Stimulated activated CD4-positive, alpha-beta T cell treated with anti-CD3 and anti-CD28 coated beads, Interleukin-4, amount 100 ng/mL, for 1 hour (primary cell): ENCODE data around the gene TMEM151A.
A peak's percentile ranks its signal among the peaks of the same experiment; 100 is the strongest.
"Not testable (repeated sequence)": the region's sequence is repeated elsewhere in the genome, so short reads cannot be mapped to it uniquely, and the experiment has no call there.

Experiments
- DNase-seq: peaks from one replicate; pipeline ENCODE4 v3.0.0-alpha.2; 2020

The TMEM151A gene

DNA sequence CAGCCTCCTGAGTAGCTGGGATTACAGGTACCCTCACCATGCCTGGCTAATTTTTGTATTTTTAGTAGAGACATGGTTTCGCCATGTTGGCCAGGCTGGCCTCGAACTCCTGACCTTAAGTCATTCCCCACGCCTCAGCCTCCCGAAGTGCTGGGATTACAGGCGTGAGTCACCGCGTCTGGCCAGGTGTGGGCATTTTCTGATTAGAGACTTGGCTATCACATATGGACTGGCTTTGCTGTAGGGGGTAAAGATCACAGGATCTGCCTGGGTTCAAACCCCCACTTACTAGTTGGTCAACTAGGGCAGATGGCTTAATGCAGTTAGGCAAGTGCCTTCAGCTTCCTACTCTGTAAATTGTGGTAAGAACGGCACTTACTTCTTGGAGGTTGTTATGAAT lies 18.6 kb downstream of the TMEM151A start:
- DNase-seq, result no peak

DNA sequence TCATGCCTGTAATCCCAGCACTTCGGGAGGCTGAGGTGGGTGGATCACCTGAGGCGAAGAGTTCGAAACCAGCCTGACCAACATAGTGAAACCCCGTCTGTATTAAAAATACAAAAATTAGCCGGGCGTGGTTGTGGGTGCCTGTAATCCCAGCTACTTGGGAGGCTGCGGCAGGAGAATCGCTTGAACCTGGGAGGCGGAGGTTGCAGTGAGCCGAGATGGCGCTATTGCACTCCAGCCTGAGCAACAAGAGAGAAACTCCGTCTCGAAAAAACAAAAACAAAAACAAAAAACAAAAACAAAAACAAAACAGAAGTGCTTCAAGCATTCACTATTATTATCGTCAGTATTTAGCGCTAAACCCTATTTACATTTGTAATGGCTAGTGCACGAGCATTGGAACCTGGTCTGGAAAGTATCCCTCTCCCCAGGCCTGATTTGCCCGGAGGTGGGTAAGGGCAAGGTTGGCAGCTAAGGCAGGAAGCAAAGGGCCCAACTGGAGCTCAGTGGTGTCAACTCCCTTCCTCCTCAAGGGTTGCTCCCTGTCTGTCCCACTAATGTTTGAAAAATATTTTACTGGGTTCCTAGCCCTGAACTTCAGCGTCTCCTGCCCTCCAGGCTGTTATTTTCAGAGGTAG lies 19.2 kb downstream of the TMEM151A start:
- not testable (repeated sequence) for DNase-seq

GRCh38 chr11:66311470-66311964 lies 19.8 kb downstream of the TMEM151A start:
- no peak for DNase-seq

DNA sequence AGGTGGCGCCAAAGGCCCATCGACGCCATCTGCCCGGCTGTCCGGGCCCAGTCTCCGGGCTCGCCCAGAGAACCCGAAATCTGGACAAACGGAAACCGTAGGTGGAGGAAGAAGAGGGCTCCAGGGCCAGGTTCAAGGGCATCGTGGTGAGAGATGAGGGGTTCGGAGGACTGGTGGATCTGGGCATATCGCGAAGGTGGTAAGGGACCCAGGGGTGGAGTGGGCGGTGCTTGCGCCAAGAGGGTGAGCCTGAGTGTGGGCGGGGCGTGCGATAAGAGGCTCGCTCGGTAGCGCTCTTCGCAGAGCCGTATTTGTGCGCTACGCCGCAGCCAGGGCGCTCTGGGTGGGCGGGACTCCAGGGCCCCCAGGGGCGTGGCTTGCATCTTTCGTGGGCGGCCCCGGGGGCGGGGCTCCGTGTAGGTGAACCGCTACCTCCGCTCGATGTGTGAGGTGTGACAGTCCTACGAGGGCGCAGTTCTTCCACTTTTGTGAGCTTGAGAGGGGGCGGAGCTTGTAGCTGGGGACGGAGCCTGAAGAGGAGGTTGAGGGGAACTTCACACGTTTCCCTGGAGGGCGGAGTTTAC lies 20.4 kb downstream of the TMEM151A start:
- peak; percentile 96 for DNase-seq

- peak; percentile 98 for DNase-seq
These were observed 21.0 kb downstream of the TMEM151A start for GRCh38 chr11:66312549-66313320.

- DNase-seq, result no peak
These were observed 21.9 kb downstream of the TMEM151A start for GRCh38 chr11:66313321-66314185.

DNA sequence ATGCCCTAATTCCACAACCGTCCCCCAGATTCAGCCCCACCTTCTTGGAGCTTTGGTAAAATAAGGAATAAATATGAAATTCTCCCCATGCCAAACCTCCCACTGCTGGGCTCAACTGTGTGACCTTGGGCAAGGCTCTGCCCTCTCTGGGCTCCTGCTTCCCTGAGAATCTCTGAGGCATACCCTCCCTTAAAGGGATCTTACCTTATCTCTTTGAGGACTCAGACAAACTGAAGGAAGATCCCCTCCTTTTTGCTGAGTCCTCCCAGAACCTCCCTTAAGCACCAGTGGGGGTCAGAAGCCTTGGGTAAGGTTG lies 22.4 kb downstream of the TMEM151A start:
- no peak for DNase-seq

DNA sequence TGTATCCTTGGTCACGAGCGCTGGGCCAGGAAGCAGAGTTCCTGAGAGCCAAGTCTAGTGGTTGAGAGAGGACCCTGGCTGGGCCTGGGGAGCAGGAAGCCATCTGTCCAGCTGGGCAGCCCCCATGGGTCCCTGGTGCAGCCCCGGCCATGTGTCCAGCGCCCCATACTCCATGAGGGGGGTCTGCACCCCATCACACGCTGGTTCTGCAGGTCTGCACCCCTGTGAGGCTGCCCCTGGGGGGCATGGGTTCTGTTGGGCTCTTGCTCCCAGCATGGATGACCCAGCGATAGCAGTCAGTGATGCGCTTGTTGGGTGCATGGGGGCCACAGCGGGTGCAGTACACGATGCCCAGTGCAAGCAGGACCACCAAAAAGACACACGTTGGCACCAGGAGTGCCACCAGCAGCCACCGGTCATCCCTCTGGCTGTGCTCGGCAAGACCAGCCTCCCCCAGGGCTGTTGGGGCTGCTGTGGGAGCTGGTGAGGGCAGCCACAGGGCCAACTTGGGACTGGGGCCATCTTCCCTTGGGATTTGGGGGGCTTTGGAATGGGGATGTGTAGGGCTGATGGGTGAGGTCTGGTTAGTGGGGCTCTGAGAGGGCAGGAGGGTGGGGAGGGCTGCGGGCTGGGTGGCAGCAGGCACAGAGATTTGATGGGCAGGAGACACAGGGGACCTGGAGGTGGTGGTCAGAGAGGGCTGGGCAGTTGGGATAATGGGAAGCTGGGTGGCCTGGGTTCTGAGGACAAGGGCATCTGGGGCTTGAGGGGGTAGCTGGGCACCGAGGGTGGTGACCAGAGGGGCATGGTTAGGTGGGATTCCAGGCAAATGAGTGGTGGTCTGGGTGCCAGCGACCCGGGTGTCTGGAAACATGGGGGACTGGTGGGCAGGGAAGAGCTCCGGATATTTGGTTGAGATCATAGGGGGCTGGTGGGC lies 23.1 kb downstream of the TMEM151A start:
- no peak for DNase-seq

GRCh38 chr11:66315498-66315885 lies 23.8 kb downstream of the TMEM151A start:
- DNase-seq, result no peak

- DNase-seq, result no peak
These were observed 24.5 kb downstream of the TMEM151A start for GRCh38 chr11:66315921-66316811.

GRCh38 chr11:66316849-66317251 lies 25.2 kb downstream of the TMEM151A start, which contains the start of gene CD248:
Gene CD248 (minus strand): TSS chr11:66317044. CDS start chr11:66317027, 17 bp downstream.
- DNase-seq, result no peak

- peak; percentile 46 for DNase-seq
These were observed 25.6 kb downstream of the TMEM151A start for GRCh38 chr11:66317322-66317722.

DNA sequence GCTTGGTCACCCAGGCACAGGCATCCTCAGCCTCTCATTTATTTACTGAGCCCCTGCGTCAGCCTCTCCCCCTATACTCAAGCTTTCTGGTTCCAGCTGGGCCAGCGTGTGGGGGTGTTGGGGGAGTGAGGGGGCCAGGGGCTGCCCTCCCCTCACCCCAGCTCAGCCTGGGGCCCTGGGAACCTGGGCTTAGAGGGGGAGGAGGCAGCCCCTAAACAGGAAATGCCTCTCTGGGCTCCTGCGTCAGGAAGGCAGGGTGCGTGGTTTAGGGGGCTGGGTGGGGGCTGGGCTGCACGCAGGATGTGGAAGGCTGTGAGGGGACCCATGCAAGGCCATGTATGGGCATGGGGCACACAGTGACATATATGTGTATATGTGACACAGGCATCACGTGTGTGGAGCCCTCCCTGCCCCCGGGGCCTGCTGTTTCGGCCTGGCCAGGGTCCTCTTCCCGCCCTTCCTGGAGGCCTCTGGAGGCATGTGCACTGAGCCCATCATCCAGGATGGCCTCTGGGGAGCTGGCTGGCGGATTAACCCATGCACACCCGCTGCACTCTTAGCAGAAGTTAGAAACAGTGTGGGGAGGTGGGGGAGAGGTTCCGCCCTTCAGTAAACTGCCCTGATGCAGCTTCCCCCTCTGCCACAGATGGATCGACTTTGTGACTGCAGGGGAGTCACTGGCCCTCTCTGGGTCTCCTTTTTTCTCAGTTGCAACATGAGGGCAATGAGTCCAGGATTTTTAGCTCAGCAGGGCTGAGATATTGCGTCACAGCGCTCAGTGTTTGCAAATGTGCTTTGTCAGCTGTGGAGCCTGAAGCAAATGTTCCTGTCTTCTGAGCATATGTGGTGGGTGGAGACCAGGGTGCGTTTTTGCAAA lies 26.3 kb downstream of the TMEM151A start:
- DNase-seq, result peak; percentile 26

- no peak for DNase-seq
These were observed 26.9 kb downstream of the TMEM151A start for GRCh38 chr11:66318600-66318970.

- DNase-seq, result not testable (repeated sequence)
These were observed 28.6 kb downstream of the TMEM151A start for GRCh38 chr11:66320289-66320688.

- DNase-seq, result not testable (repeated sequence)
These were observed 29.1 kb downstream of the TMEM151A start for GRCh38 chr11:66320748-66321147.

- DNase-seq, result no peak
These were observed 29.9 kb downstream of the TMEM151A start for GRCh38 chr11:66321606-66322005.

GRCh38 chr11:66322732-66323427 lies 31.2 kb downstream of the TMEM151A start:
- DNase-seq, result no peak

DNA sequence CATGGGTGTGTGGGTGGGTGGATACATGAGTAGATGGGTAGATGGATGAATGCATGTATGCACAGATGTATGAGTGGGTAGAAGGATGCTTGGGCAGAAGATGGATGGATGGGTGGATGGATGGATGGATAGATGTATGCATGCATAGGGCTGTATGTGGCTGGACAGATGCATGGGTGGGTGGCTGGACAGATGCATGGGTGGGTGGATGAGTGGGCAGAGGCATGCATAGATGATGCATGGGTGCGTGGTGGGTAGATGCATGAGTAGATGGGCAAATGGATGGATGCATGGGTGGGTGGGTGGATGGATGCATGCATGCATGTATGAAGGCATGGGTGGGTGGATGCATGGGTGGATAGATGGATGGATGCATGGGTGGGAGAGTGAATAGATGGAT lies 32.0 kb downstream of the TMEM151A start:
- DNase-seq, result no peak
